Hepatocyte (in vitro differentiated cells): ENCODE data around the gene PIK3CA.
"Not testable (repeated sequence)": the region's sequence is repeated elsewhere in the genome, so short reads cannot be mapped to it uniquely, and the experiment has no call there.

Source experiments
- EZH2 ChIP-seq: fragments of 200-600 bp; sonication (generic); IDR thresholded peaks from 2 replicates; pipeline ENCODE4 v1.6.1; 2016; ENCODE audit warnings: antibody characterized with exemption, mild to moderate bottlenecking, borderline replicate concordance
- EZH2phosphoT487 ChIP-seq: fragments of 200-600 bp; sonication (generic); IDR thresholded peaks from one replicate; pipeline ENCODE4 v1.6.1; 2018; ENCODE audit warnings: antibody characterized with exemption, mild to moderate bottlenecking, low read depth, moderate library complexity; ENCODE audit not compliant: unreplicated experiment, severe bottlenecking
- TF ChIP-seq, protein P1 (sequence below): fragments of 200-600 bp; sonication (generic); IDR thresholded peaks from 2 replicates; pipeline ENCODE4 v1.5.1; 2016; ENCODE audit warnings: antibody characterized with exemption, mild to moderate bottlenecking; ENCODE audit not compliant: poor library complexity

DNA sequence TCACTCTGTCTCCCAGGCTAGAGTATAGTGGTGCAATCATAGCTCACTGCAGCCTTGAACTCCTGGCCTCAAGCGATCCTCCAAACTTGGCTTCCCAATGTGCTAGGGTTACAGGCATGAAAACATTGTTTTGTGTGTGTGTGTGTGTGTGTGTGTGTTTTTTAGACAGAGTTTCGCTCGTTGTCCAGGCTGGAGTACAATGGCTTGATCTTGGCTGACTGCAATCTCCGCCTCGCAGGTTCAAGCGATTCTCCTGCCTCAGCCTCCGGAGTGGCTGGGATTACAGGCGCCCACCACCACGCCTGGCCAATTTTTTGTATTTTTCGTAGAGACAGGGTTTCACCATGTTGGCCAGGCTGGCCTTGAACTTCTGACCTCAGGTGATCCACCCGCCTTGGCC lies 109.6 kb downstream of the PIK3CA start:
- TF ChIP-seq, protein P1, sequence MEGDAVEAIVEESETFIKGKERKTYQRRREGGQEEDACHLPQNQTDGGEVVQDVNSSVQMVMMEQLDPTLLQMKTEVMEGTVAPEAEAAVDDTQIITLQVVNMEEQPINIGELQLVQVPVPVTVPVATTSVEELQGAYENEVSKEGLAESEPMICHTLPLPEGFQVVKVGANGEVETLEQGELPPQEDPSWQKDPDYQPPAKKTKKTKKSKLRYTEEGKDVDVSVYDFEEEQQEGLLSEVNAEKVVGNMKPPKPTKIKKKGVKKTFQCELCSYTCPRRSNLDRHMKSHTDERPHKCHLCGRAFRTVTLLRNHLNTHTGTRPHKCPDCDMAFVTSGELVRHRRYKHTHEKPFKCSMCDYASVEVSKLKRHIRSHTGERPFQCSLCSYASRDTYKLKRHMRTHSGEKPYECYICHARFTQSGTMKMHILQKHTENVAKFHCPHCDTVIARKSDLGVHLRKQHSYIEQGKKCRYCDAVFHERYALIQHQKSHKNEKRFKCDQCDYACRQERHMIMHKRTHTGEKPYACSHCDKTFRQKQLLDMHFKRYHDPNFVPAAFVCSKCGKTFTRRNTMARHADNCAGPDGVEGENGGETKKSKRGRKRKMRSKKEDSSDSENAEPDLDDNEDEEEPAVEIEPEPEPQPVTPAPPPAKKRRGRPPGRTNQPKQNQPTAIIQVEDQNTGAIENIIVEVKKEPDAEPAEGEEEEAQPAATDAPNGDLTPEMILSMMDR = not testable (repeated sequence)
- TF ChIP-seq EZH2, EZH2phosphoT487: not testable (repeated sequence)
